HCT116 (cell line): ENCODE data around the gene CBLB. TPM values are rescaled to one million over a fixed set of nuclear protein-coding genes. Genes with fewer than 3 reads are reported as not detected.

Experiments
- ATAC-seq: fragments of 200-7000 bp; cut with Tn5 transposase; 2 replicates; pipeline ENCODE4 v1.9.1; 2020; ENCODE audit warnings: mild to moderate bottlenecking, moderate library complexity
- BruUV-seq: library from RNA; stranded (reverse); fragments of 400-500 nt; replicated peaks from 2 replicates; lab custom pipeline; 2021; lab: Mats Ljungman, UMichigan
- CTCF ChIA-PET: fragments of 300-600 bp; sonication (Branson Sonifier 250); formaldehyde crosslinking; loops from one replicate; lab custom pipeline; 2021; ENCODE audit warnings: antibody characterized with exemption; lab: Charles Lee
- POLR2A ChIA-PET: fragments of 300-600, 350-600 bp; sonication (Branson Sonifier 250); formaldehyde crosslinking; loops from one replicate; lab custom pipeline; 2021; ENCODE audit warnings: antibody characterized with exemption; lab: Charles Lee
- RAD21 ChIA-PET, 2 experiments: fragments of 300-600 bp; sonication (Branson Sonifier 250); formaldehyde crosslinking; loops; one replicate each; lab custom pipeline; 2023; ENCODE audit warnings: low total read pairs in 2 of 2; ENCODE audit not compliant: uncharacterized antibody in 2 of 2, unreplicated experiment in 2 of 2, low non-redundant PET in 1 of 2; lab: Charles Lee
- DNase-seq: peaks from one replicate; pipeline ENCODE4 v3.0.0-alpha.2; 2010; ENCODE audit warnings: low read depth, low spot score
- H2AFZ ChIP-seq: fragments of 200-600 bp; shearing (Covaris generic), sonication (generic); 2 replicates; pipeline ENCODE4 v1.6.1; 2017; ENCODE audit warnings: low read depth, mixed run types, mixed read lengths, antibody characterized with exemption, low read length; ENCODE audit not compliant: poor library complexity, severe bottlenecking
- H3K27ac ChIP-seq: 2 replicates; pipeline ENCODE4 v1.5.1; 2012; ENCODE audit warnings: low read depth, low read length
- H3K27me3 ChIP-seq: fragments of 200-600 bp; sonication (generic); 2 replicates; pipeline ENCODE4 v1.6.1; 2016; ENCODE audit warnings: mixed run types, low read length, mixed read lengths; ENCODE audit not compliant: insufficient read depth
- H3K36me3 ChIP-seq, 2 experiments: fragments of 200-500 bp in 1 of 2; fragments of 200-600 bp in 1 of 2; sonication (Bioruptor generic) in 1 of 2; sonication (generic) in 1 of 2; 2 replicates each; pipeline versions ENCODE4 v1.5.1 to v1.6.1; 2014 to 2016; ENCODE audit warnings: low read length in 2 of 2, inconsistent platforms in 1 of 2, mixed read lengths in 1 of 2, mixed run types in 1 of 2; ENCODE audit not compliant: insufficient read depth in 2 of 2, control insufficient read depth in 1 of 2
- H3K4me1 ChIP-seq, 2 experiments: fragments of 200-600 bp in 1 of 2; sonication (generic) in 1 of 2; 2 replicates each; pipeline versions ENCODE4 v1.5.1 to v1.6.1; 2012 to 2017; ENCODE audit warnings: low read length in 2 of 2, inconsistent platforms in 1 of 2, mild to moderate bottlenecking in 1 of 2, mixed read lengths in 1 of 2, mixed run types in 1 of 2, moderate library complexity in 1 of 2; ENCODE audit not compliant: insufficient read depth in 2 of 2, control insufficient read depth in 1 of 2
- H3K4me2 ChIP-seq: fragments of 200-600 bp; sonication (generic); 2 replicates; pipeline ENCODE4 v1.6.1; 2017; ENCODE audit warnings: mixed run types, low read length, mixed read lengths
- H3K4me3 ChIP-seq, 2 experiments: fragments of 200-600 bp in 1 of 2; sonication (generic) in 1 of 2; replicated peaks in 1 of 2; 2 replicates each; pipeline ENCODE4 v1.5.1; 2011 to 2016; ENCODE audit warnings: low read length in 2 of 2, control low read depth in 1 of 2, low read depth in 1 of 2, mild to moderate bottlenecking in 1 of 2, mixed read lengths in 1 of 2, mixed run types in 1 of 2
- H3K79me2 ChIP-seq: fragments of 200-600 bp; sonication (generic); 2 replicates; pipeline ENCODE4 v1.6.1; 2017; ENCODE audit warnings: mild to moderate bottlenecking, mixed run types, low read length, moderate library complexity, mixed read lengths; ENCODE audit not compliant: insufficient read depth
- H3K9ac ChIP-seq: fragments of 200-600 bp; sonication (generic); 2 replicates; pipeline ENCODE4 v1.6.1; 2016; ENCODE audit warnings: low read length, mixed read lengths
- H3K9me2 ChIP-seq: fragments of 200-600 bp; sonication (generic), shearing (Covaris generic); 2 replicates; pipeline ENCODE4 v1.6.1; 2017; ENCODE audit warnings: mixed run types, mild to moderate bottlenecking, moderate library complexity; ENCODE audit not compliant: insufficient read depth
- H3K9me3 ChIP-seq, 2 experiments: fragments of 200-500 bp in 1 of 2; fragments of 200-600 bp in 1 of 2; sonication (Bioruptor generic) in 1 of 2; sonication (generic) in 1 of 2; 2 replicates each; pipeline ENCODE4 v1.6.1; 2014 to 2017; ENCODE audit warnings: low read length in 2 of 2, mixed read lengths in 2 of 2, inconsistent platforms in 1 of 2, low read depth in 1 of 2, mild to moderate bottlenecking in 1 of 2, mixed run types in 1 of 2, moderate library complexity in 1 of 2; ENCODE audit not compliant: control insufficient read depth in 1 of 2, insufficient read depth in 1 of 2
- H4K20me1 ChIP-seq: fragments of 200-600 bp; sonication (generic), shearing (Covaris generic); 2 replicates; pipeline ENCODE4 v1.6.1; 2017; ENCODE audit warnings: mixed run types, mild to moderate bottlenecking, moderate library complexity; ENCODE audit not compliant: insufficient read depth
- EGR1 ChIP-seq: IDR thresholded peaks from 2 replicates; pipeline ENCODE4 v1.6.1; 2012; ENCODE audit warnings: low read depth
- ELF1 ChIP-seq: IDR thresholded peaks from 2 replicates; pipeline ENCODE4 v1.6.1; 2012; ENCODE audit warnings: low read depth, borderline replicate concordance
- FOSL1 ChIP-seq: IDR thresholded peaks from 2 replicates; pipeline ENCODE4 v1.6.1; 2012; ENCODE audit warnings: low read depth
- POLR2A ChIP-seq: IDR thresholded peaks from 2 replicates; pipeline ENCODE4 v1.7.0; 2011; ENCODE audit warnings: borderline replicate concordance; ENCODE audit not compliant: insufficient read depth, insufficient read length; ENCODE audit errors: extremely low read depth
- RAD21 ChIP-seq: IDR thresholded peaks from 2 replicates; pipeline ENCODE4 v1.6.1; 2012; ENCODE audit warnings: low read depth, mild to moderate bottlenecking
- REST ChIP-seq: IDR thresholded peaks from 2 replicates; pipeline ENCODE4 v1.6.1; 2012; ENCODE audit warnings: low read depth
- SIN3A ChIP-seq: IDR thresholded peaks from 2 replicates; pipeline ENCODE4 v1.6.1; 2012; ENCODE audit warnings: low read depth
- SRF ChIP-seq: IDR thresholded peaks from 2 replicates; pipeline ENCODE4 v1.6.1; 2012; ENCODE audit warnings: low read depth
- YY1 ChIP-seq: IDR thresholded peaks from 2 replicates; pipeline ENCODE4 v1.6.1; 2011; ENCODE audit warnings: low read length, low read depth, moderate library complexity, mild to moderate bottlenecking; ENCODE audit not compliant: insufficient replicate concordance; ENCODE audit errors: extremely low read depth
- intact Hi-C: fragments of 100-400 bp; cut with micrococcal nuclease; formaldehyde crosslinking; loops from 2 replicates; pipeline ENCODE4 v1.10.0; 2022
- total RNA-seq: library from RNA; stranded (reverse); gene quantifications from one replicate; pipeline ENCODE4 v1.2.1, GENCODE V29; 2021; ENCODE audit not compliant: unreplicated experiment
- TF ChIP-seq, protein P1 (sequence below): IDR thresholded peaks from 2 replicates; pipeline ENCODE4 v1.6.1; 2012
- TF ChIP-seq, protein P2 (sequence below): IDR thresholded peaks from 2 replicates; pipeline ENCODE4 v1.6.1; 2012

The CBLB gene
- total RNA-seq, 1 experiment from 2014 or later = 10.4 TPM

- no peak for TF ChIP-seq POLR2A
- TF ChIP-seq YY1 = no peak
- TF ChIP-seq ELF1 = no peak
- no peak for TF ChIP-seq EGR1
- TF ChIP-seq SRF = no peak
- TF ChIP-seq SIN3A = no peak
- no peak for TF ChIP-seq REST
Observed at GRCh38 chr3:105662306-105662705, 206.5 kb downstream of the CBLB start (continued).

DNA sequence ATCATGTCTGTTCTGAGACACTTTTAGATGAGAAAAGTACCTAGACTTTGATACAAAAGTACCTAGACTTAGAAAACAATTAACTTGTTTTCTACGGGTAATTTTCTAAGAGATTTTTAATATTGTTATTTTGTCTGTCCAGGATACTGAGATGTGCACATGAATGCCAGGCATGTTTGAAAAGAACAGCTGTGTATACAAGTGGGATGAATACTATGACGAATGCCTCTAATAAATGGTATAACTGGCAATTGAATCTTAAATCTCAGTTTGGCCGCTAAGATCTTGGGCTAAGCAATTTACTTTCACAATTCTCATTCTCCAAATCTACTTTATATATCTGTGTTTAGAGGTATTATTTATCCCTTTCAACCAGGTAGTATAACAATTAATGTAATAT is 207.4 kb downstream of the CBLB start:
- TF ChIP-seq, protein P1, sequence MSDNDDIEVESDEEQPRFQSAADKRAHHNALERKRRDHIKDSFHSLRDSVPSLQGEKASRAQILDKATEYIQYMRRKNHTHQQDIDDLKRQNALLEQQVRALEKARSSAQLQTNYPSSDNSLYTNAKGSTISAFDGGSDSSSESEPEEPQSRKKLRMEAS = no peak
- no peak for TF ChIP-seq SRF
- no peak for TF ChIP-seq RAD21
- TF ChIP-seq, protein P2, sequence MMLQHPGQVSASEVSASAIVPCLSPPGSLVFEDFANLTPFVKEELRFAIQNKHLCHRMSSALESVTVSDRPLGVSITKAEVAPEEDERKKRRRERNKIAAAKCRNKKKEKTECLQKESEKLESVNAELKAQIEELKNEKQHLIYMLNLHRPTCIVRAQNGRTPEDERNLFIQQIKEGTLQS = no peak
- TF ChIP-seq FOSL1 = no peak
- ChIA-PET POLR2A (no interaction called here), RAD21 (no interaction called here), CTCF (no interaction called here)
- H3K27ac ChIP-seq = no peak overlapping the region
- H3K9ac ChIP-seq = no peak overlapping the region
- DNase-seq (no peak), ATAC-seq (no peak)
- no peaks in the 10 kb centered on the region for H3K36me3 ChIP-seq
- no peaks in the 10 kb centered on the region for H3K9me3 ChIP-seq
- no peaks in the 10 kb centered on the region for H3K4me1 ChIP-seq
- no peaks in the 10 kb centered on the region for H4K20me1 ChIP-seq
- H3K27me3 ChIP-seq = no peaks in the 10 kb centered on the region
- no peaks in the 10 kb centered on the region for H3K79me2 ChIP-seq
- H3K4me2 ChIP-seq = no peak overlapping the region
- intact Hi-C loops = no loop called here
- no peak overlapping the region for H3K4me3 ChIP-seq
- no peak overlapping the region for H2AFZ ChIP-seq
- BruUV-seq = no TSS peak
- H3K9me2 ChIP-seq = no peaks in the 10 kb centered on the region
